GM12864 (cell line): ENCODE data around the gene SDCCAG8.

ENCODE experiments used
- DNase-seq: peaks from one replicate; pipeline ENCODE4 v3.0.0-alpha.2; 2011; ENCODE audit warnings: low read depth
- H3K4me3 ChIP-seq: 2 replicates; pipeline ENCODE4 v1.5.1; 2011; ENCODE audit warnings: mild to moderate bottlenecking, low read depth, low read length, control low read depth
- TF ChIP-seq, protein P1 (sequence below): IDR thresholded peaks from 2 replicates; pipeline ENCODE4 v1.5.1; 2011; ENCODE audit warnings: low read depth, mild to moderate bottlenecking, moderate library complexity, low read length, control low read depth, inconsistent platforms; ENCODE audit errors: missing control alignments

Gene SDCCAG8

DNA sequence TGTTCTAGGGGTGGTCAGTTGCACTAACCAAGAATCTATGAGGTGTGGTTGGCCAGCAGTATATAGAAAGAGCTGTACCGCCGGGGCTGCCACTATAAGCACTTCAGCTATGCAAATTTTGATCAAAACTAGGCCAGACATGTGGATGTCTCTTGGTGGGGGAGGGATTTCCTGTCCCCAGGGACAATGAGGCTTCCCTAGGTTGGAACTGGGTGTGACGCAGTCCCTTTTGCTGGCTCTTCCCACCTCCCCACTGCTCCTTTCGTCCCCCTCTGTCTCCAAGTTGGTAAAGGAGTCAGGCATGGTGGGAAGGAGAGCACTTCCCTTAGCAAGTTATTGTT, 13.6 kb downstream of the SDCCAG8 start:
- TF ChIP-seq, protein P1, sequence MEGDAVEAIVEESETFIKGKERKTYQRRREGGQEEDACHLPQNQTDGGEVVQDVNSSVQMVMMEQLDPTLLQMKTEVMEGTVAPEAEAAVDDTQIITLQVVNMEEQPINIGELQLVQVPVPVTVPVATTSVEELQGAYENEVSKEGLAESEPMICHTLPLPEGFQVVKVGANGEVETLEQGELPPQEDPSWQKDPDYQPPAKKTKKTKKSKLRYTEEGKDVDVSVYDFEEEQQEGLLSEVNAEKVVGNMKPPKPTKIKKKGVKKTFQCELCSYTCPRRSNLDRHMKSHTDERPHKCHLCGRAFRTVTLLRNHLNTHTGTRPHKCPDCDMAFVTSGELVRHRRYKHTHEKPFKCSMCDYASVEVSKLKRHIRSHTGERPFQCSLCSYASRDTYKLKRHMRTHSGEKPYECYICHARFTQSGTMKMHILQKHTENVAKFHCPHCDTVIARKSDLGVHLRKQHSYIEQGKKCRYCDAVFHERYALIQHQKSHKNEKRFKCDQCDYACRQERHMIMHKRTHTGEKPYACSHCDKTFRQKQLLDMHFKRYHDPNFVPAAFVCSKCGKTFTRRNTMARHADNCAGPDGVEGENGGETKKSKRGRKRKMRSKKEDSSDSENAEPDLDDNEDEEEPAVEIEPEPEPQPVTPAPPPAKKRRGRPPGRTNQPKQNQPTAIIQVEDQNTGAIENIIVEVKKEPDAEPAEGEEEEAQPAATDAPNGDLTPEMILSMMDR: no peak
- no peak overlapping the region; the same call in 1 of the 2 replicates for H3K4me3 ChIP-seq
- no peak for DNase-seq

- H3K4me3 ChIP-seq: no peak overlapping the region
- TF ChIP-seq, protein P1: no peak
- DNase-seq: no peak
These were observed 14.4 kb downstream of the SDCCAG8 start for GRCh38 chr1:243270097-243270864.

DNA sequence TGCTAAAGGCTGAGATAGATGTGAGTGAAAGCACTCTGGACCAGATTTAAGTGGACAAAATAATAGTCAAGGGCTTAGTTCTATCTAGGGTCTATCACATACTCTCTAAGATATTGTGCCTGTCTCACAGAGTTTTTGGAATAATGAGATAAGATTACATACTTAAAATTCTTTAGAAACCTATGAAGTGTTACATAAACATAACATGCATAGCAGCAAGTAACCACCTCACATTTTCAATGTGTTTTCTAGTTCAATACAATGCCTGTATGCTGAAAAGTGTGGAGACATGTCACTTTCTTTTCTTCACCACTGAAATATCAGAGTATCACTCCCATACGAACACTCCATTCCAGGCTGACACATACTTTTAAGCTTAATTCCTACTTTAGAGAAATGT, 16.2 kb downstream of the SDCCAG8 start:
- TF ChIP-seq, protein P1: no peak
- no peak for DNase-seq
- no peak overlapping the region for H3K4me3 ChIP-seq

GRCh38 chr1:243272401-243272800, 16.6 kb downstream of the SDCCAG8 start:
- H3K4me3 ChIP-seq: no peak overlapping the region
- TF ChIP-seq, protein P1: no peak
- no peak for DNase-seq

GRCh38 chr1:243273506-243273905, 17.7 kb downstream of the SDCCAG8 start:
- DNase-seq: no peak
- TF ChIP-seq, protein P1: no peak
- H3K4me3 ChIP-seq: no peak overlapping the region

DNA sequence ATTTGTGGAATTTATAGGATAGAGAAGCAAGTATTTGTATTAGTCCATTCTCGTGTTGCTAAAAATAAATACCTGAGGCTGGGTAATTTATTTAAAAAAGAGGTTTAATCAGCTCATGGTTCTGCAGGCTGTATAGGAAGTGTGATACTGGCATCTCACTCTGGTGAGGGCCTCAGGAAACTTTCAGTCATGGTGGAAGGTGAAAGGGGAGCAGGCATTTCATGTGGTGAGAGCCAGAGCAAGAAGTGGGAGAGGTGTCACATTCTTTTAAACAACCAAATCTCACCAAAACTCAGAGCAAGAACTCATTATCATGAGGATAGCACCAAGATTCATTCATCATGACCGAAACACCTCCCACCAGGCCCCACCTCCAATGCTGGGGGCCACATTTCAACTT, 18.1 kb downstream of the SDCCAG8 start:
- DNase-seq: no peak
- TF ChIP-seq, protein P1: no peak
- H3K4me3 ChIP-seq: no peak overlapping the region

GRCh38 chr1:243275316-243275715, 19.5 kb downstream of the SDCCAG8 start:
- H3K4me3 ChIP-seq: no peak overlapping the region
- TF ChIP-seq, protein P1: no peak
- DNase-seq: no peak
